HepG2 (cell line): ENCODE results near the gene CTNND1. TPM values are rescaled to one million over a fixed set of nuclear protein-coding genes. Genes with fewer than 3 reads are reported as not detected.

Experiments used
- AKAP8 ChIP-seq: sonication (generic); formaldehyde crosslinking; IDR thresholded peaks from 2 replicates; pipeline ENCODE4 v1.5.1; 2020; ENCODE audit warnings: mild to moderate bottlenecking, missing genetic modification reagents
- CBFB ChIP-seq: sonication (generic); formaldehyde crosslinking; IDR thresholded peaks from 2 replicates; pipeline ENCODE4 v1.4.0; 2020; ENCODE audit warnings: missing genetic modification reagents
- GPN1 ChIP-seq: sonication (generic); formaldehyde crosslinking; IDR thresholded peaks from 2 replicates; pipeline ENCODE4 v1.5.1; 2020; ENCODE audit warnings: missing genetic modification reagents, borderline replicate concordance
- NCOA1 ChIP-seq: sonication (generic); formaldehyde crosslinking; IDR thresholded peaks from 2 replicates; pipeline ENCODE4 v1.9.0; 2021; ENCODE audit warnings: missing genetic modification reagents
- NR2C2 ChIP-seq: sonication (generic); formaldehyde crosslinking; IDR thresholded peaks from 2 replicates; pipeline ENCODE4 v1.4.0; 2020; ENCODE audit warnings: missing genetic modification reagents, mild to moderate bottlenecking, moderate library complexity, borderline replicate concordance
- RELA ChIP-seq: sonication (generic); formaldehyde crosslinking; IDR thresholded peaks from 2 replicates; pipeline ENCODE4 v1.4.0; 2020; ENCODE audit warnings: missing genetic modification reagents
- RFXANK ChIP-seq: IDR thresholded peaks from 2 replicates; pipeline ENCODE4 v1.6.1; 2016
- USF2 ChIP-seq, 2 experiments: sonication (generic) in 1 of 2; formaldehyde crosslinking in 1 of 2; IDR thresholded peaks; 2 replicates each; pipeline versions ENCODE4 v1.5.1 to v1.6.1; 2011 to 2020; ENCODE audit warnings: borderline replicate concordance in 1 of 2, low read depth in 1 of 2, low read length in 1 of 2, mild to moderate bottlenecking in 1 of 2, missing genetic modification reagents in 1 of 2, moderate library complexity in 1 of 2
- ZBTB20 ChIP-seq: sonication (generic); formaldehyde crosslinking; IDR thresholded peaks from 2 replicates; pipeline ENCODE4 v1.8.1; 2023; ENCODE audit warnings: missing genetic modification reagents, low read depth, mild to moderate bottlenecking, borderline replicate concordance
- ZBTB3 ChIP-seq: sonication (generic); formaldehyde crosslinking; IDR thresholded peaks from 2 replicates; pipeline ENCODE4 v1.4.0; 2020; ENCODE audit warnings: low read depth, mild to moderate bottlenecking, moderate library complexity, missing genetic modification reagents, borderline replicate concordance
- ZNF253 ChIP-seq: sonication (generic); formaldehyde crosslinking; IDR thresholded peaks from 2 replicates; pipeline ENCODE4 v1.8.0; 2022; ENCODE audit warnings: mild to moderate bottlenecking, missing genetic modification reagents, borderline replicate concordance
- ZNF30 ChIP-seq: sonication (generic); formaldehyde crosslinking; IDR thresholded peaks from 2 replicates; pipeline ENCODE4 v1.5.0; 2020; ENCODE audit warnings: mild to moderate bottlenecking, missing genetic modification reagents
- ZNF317 ChIP-seq: sonication (generic); formaldehyde crosslinking; IDR thresholded peaks from 2 replicates; pipeline ENCODE4 v1.5.0; 2020; ENCODE audit warnings: mild to moderate bottlenecking, missing genetic modification reagents
- ZNF710 ChIP-seq: sonication (generic); formaldehyde crosslinking; IDR thresholded peaks from 2 replicates; pipeline ENCODE4 v1.5.0; 2020; ENCODE audit warnings: mild to moderate bottlenecking, missing genetic modification reagents, borderline replicate concordance
- ZNF839 ChIP-seq: sonication (generic); formaldehyde crosslinking; IDR thresholded peaks from 2 replicates; pipeline ENCODE4 v1.4.0; 2020; ENCODE audit warnings: missing genetic modification reagents, mild to moderate bottlenecking, borderline replicate concordance
- polyA plus RNA-seq, 8 experiments: library from polyadenylated mRNA; depleted of rRNA in 3 of 8; stranded (reverse) in 7 of 8; unstranded in 1 of 8; fragments of >200 nt; fragmentation: Illumina TruSeq in 4 of 8; extraction: Trizol in 4 of 8; gene quantifications; 2 replicates each; pipeline versions ENCODE4 v1.2.1 to v1.2.3, GENCODE V29; 2011 to 2016; ENCODE audit warnings: low read depth in 4 of 8, missing spikeins in 1 of 8, mixed read lengths in 1 of 8; ENCODE audit not compliant: insufficient read depth in 1 of 8
- total RNA-seq, 5 experiments: library from RNA; depleted of rRNA; stranded (reverse); fragments of >200 nt; fragmentation: Illumina TruSeq; extraction: Trizol; gene quantifications; 2 replicates each; pipeline ENCODE4 v1.2.3, GENCODE V29; 2016; ENCODE audit warnings: low read depth in 1 of 5
- TF ChIP-seq, protein P1 (sequence below): IDR thresholded peaks from 2 replicates; pipeline ENCODE4 v1.6.1; 2016
- TF ChIP-seq, protein P2 (sequence below): sonication (generic); formaldehyde crosslinking; IDR thresholded peaks from 2 replicates; pipeline ENCODE4 v1.5.1; 2020; ENCODE audit warnings: mild to moderate bottlenecking, missing genetic modification reagents, moderate library complexity

Gene CTNND1
- total and polyA plus RNA-seq, 2 of the 13 experiments (the other 11 are each of a cell fraction or from before 2014, with no cell fraction given) = 117 to 128 TPM

- TF ChIP-seq, protein P1, sequence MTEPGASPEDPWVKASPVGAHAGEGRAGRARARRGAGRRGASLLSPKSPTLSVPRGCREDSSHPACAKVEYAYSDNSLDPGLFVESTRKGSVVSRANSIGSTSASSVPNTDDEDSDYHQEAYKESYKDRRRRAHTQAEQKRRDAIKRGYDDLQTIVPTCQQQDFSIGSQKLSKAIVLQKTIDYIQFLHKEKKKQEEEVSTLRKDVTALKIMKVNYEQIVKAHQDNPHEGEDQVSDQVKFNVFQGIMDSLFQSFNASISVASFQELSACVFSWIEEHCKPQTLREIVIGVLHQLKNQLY = no peak; the same call in 1 of the 2 replicates
- TF ChIP-seq RFXANK (no peak), USF2 (IDR thresholded peaks at IDR 0.05; ENCODE audit: low read depth, low read length) (no peak; the same call in 1 of the 2 replicates), USF2 (CRISPR knock-in tag; IDR thresholded peaks at IDR 0.05; ENCODE audit: borderline replicate concordance) (no peak), ZNF710 (CRISPR knock-in tag) (peak; percentile 83; the same call in 1 of the 2 replicates), ZNF30 (CRISPR knock-in tag) (no peak), GPN1 (CRISPR knock-in tag) (no peak), ZNF253 (CRISPR knock-in tag) (no peak), ZNF839 (no peak), NR2C2 (CRISPR knock-in tag) (peak; percentile 52; the same call in 1 of the 2 replicates), ZBTB20 (CRISPR knock-in tag) (no peak), AKAP8 (CRISPR knock-in tag) (0 out of 2 replicates have a peak, but pooled peaks have one; percentile 25), ZNF317 (CRISPR knock-in tag) (no peak; the same call in 1 of the 2 replicates), ZBTB3 (CRISPR knock-in tag) (peak; percentile 64; the same call in 1 of the 2 replicates), CBFB (CRISPR knock-in tag) (peak; percentile 68), RELA (CRISPR knock-in tag) (no peak), NCOA1 (CRISPR knock-in tag) (no peak)
- TF ChIP-seq, protein P2, sequence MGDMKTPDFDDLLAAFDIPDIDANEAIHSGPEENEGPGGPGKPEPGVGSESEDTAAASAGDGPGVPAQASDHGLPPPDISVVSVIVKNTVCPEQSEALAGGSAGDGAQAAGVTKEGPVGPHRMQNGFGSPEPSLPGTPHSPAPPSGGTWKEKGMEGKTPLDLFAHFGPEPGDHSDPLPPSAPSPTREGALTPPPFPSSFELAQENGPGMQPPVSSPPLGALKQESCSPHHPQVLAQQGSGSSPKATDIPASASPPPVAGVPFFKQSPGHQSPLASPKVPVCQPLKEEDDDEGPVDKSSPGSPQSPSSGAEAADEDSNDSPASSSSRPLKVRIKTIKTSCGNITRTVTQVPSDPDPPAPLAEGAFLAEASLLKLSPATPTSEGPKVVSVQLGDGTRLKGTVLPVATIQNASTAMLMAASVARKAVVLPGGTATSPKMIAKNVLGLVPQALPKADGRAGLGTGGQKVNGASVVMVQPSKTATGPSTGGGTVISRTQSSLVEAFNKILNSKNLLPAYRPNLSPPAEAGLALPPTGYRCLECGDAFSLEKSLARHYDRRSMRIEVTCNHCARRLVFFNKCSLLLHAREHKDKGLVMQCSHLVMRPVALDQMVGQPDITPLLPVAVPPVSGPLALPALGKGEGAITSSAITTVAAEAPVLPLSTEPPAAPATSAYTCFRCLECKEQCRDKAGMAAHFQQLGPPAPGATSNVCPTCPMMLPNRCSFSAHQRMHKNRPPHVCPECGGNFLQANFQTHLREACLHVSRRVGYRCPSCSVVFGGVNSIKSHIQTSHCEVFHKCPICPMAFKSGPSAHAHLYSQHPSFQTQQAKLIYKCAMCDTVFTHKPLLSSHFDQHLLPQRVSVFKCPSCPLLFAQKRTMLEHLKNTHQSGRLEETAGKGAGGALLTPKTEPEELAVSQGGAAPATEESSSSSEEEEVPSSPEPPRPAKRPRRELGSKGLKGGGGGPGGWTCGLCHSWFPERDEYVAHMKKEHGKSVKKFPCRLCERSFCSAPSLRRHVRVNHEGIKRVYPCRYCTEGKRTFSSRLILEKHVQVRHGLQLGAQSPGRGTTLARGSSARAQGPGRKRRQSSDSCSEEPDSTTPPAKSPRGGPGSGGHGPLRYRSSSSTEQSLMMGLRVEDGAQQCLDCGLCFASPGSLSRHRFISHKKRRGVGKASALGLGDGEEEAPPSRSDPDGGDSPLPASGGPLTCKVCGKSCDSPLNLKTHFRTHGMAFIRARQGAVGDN (CRISPR knock-in tag) = peak; percentile 32; the same call in 1 of the 2 replicates
These were observed 16.9 kb downstream of the CTNND1 start (continued) for GRCh38 chr11:57778318-57779037.
